HFFc6 (cell line): ENCODE results near the gene CDK17. TPM values are rescaled to one million over a fixed set of nuclear protein-coding genes. Genes with fewer than 3 reads are reported as not detected.

ENCODE experiments used
- DNase-seq: peaks from one replicate; pipeline ENCODE4 v3.0.0-alpha.2; 2018
- H3K27ac Mint-ChIP-seq: 2 replicates; pipeline ENCODE4 v1.8.0; 2020; ENCODE audit warnings: mild to moderate bottlenecking, mixed read lengths
- H3K27me3 Mint-ChIP-seq: 2 replicates; pipeline ENCODE4 v1.8.0; 2021; ENCODE audit warnings: mild to moderate bottlenecking, moderate library complexity, mixed read lengths; ENCODE audit not compliant: insufficient read depth
- H3K36me3 Mint-ChIP-seq: 2 replicates; pipeline ENCODE4 v1.8.0; 2021; ENCODE audit warnings: low read depth, mixed read lengths
- H3K4me1 Mint-ChIP-seq: 2 replicates; pipeline ENCODE4 v1.8.0; 2020; ENCODE audit warnings: low read depth, mixed read lengths
- H3K4me3 Mint-ChIP-seq: 2 replicates; pipeline ENCODE4 v1.8.0; 2020; ENCODE audit warnings: mild to moderate bottlenecking, moderate library complexity, mixed read lengths
- H3K9me3 Mint-ChIP-seq: 2 replicates; pipeline ENCODE4 v1.8.0; 2020; ENCODE audit warnings: mild to moderate bottlenecking, mixed read lengths
- CTCF ChIP-seq: fragments of 200-600 bp; sonication (generic); IDR thresholded peaks from 2 replicates; pipeline ENCODE4 v1.5.0; 2021; ENCODE audit warnings: antibody characterized with exemption, mild to moderate bottlenecking
- total RNA-seq, 6 experiments: library from RNA; stranded (reverse); fragmentation: NEBNext Ultra II Directional; extraction: Animal tissue kit (Norgen Biotek cat#: 25700); gene quantifications; 2 replicates in 1 of 6; 3 replicates in 5 of 6; pipeline ENCODE4 v1.2.3, GENCODE V29; 2021

Gene CDK17
- total RNA-seq, 6 experiments from 2014 or later: 24.6 to 28.8 (median 26.5) TPM

GRCh38 chr12:96237035-96237434, 163.2 kb downstream of the CDK17 start:
- DNase-seq: no peak
- peak overlapping the region; percentile 73 for H3K4me3 Mint-ChIP-seq
- H3K27me3 Mint-ChIP-seq: peaks cover 2% of the 10 kb centered on the region
- no peaks in the 10 kb centered on the region for H3K9me3 Mint-ChIP-seq
- H3K27ac Mint-ChIP-seq: peak overlapping the region; percentile 99
- peaks cover 11% of the 10 kb centered on the region; the same call in 1 of the 2 replicates for H3K36me3 Mint-ChIP-seq
- no peak for TF ChIP-seq CTCF
- H3K4me1 Mint-ChIP-seq: peaks cover 84% of the 10 kb centered on the region

- Mint-ChIP-seq H3K27me3 (peaks cover 2% of the 10 kb centered on the region), H3K4me1 (peaks cover 86% of the 10 kb centered on the region), H3K9me3 (no peaks in the 10 kb centered on the region), H3K36me3 (peaks cover 15% of the 10 kb centered on the region; the same call in 1 of the 2 replicates), H3K4me3 (no peak overlapping the region), H3K27ac (peak overlapping the region; percentile 99)
- DNase-seq: no peak
- no peak for TF ChIP-seq CTCF
Measured at GRCh38 chr12:96236221-96236822, 163.9 kb downstream of the CDK17 start.

- Mint-ChIP-seq H3K4me1 (peaks cover 77% of the 10 kb centered on the region), H3K4me3 (no peak overlapping the region), H3K27ac (peak overlapping the region; percentile 99)
Measured at GRCh38 chr12:96235484-96235826, 164.8 kb downstream of the CDK17 start.

GRCh38 chr12:96234591-96235483, 165.4 kb downstream of the CDK17 start:
- no peak for TF ChIP-seq CTCF
- no peak for DNase-seq
- Mint-ChIP-seq H3K4me1 (peaks cover 71% of the 10 kb centered on the region), H3K36me3 (peaks cover 15% of the 10 kb centered on the region; the same call in 1 of the 2 replicates), H3K4me3 (peak overlapping the region; percentile 55), H3K9me3 (no peaks in the 10 kb centered on the region), H3K27ac (peak overlapping the region; percentile 99), H3K27me3 (peaks cover 2% of the 10 kb centered on the region)

More at GRCh38 chr12:96235484-96235826, 164.8 kb downstream of the CDK17 start:
- Mint-ChIP-seq H3K36me3 (peaks cover 15% of the 10 kb centered on the region; the same call in 1 of the 2 replicates), H3K27me3 (peaks cover 2% of the 10 kb centered on the region), H3K9me3 (no peaks in the 10 kb centered on the region)
- TF ChIP-seq CTCF: no peak
- DNase-seq: no peak

- H3K4me3 Mint-ChIP-seq: peak overlapping the region; percentile 55
Measured at GRCh38 chr12:96233939-96234461, 166.2 kb downstream of the CDK17 start.

More at GRCh38 chr12:96233939-96234461, 166.2 kb downstream of the CDK17 start:
- H3K27ac Mint-ChIP-seq: peak overlapping the region; percentile 99
- peaks cover 62% of the 10 kb centered on the region for H3K4me1 Mint-ChIP-seq
- DNase-seq: peak; percentile 97
- H3K36me3 Mint-ChIP-seq: peaks cover 16% of the 10 kb centered on the region; the same call in 1 of the 2 replicates
- TF ChIP-seq CTCF: no peak
- no peaks in the 10 kb centered on the region for H3K9me3 Mint-ChIP-seq
- H3K27me3 Mint-ChIP-seq: peaks cover 2% of the 10 kb centered on the region
